HG03558 (cell line): Measurements from ENCODE around the gene P3R3URF.
"Not testable (repeated sequence)": the region's sequence is repeated elsewhere in the genome, so short reads cannot be mapped to it uniquely, and the experiment has no call there.

ENCODE experiments used
- ATAC-seq: cut with Tn5 transposase; IDR thresholded peaks from one replicate; pipeline ENCODE4 v1.9.1; 2021; ENCODE audit warnings: moderate number of reproducible peaks; ENCODE audit not compliant: unreplicated experiment; ENCODE audit errors: extremely low read depth

P3R3URF gene

DNA sequence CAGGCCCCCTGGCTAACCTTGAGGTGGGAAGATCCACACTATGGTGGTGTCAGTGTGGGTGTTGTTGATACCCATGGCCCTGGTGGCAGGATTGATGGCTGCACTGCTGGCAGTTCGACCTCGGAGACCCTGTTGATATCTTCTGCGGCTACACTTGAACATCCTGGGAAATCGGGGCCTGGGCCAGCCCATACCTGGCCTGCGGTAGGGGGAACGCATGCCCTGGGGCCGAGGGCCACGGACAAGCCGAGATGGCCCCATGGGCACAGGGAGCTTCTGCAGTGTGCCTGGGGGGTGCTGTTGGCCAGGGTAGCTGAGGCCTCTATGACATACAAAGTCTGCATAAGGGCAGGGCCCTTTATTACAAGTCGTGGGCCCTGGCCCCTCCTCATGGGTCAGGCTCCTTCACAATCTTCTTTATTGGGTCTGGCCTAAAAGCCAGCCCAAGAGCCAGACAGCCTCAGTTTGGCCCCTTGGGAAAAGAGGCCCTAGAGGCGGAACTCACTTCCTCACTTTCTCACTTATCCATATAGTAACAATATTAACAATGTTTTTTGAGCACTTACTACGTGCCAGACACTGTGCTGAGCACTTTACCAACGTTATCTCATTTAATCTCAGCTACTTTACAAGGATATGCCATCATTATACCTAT lies at the start of gene P3R3URF:
P3R3URF (minus strand) TSS at position 278 of the 655 bp plus-strand sequence; CDS start at position 261, 17 bp downstream.
- no peak for ATAC-seq

DNA sequence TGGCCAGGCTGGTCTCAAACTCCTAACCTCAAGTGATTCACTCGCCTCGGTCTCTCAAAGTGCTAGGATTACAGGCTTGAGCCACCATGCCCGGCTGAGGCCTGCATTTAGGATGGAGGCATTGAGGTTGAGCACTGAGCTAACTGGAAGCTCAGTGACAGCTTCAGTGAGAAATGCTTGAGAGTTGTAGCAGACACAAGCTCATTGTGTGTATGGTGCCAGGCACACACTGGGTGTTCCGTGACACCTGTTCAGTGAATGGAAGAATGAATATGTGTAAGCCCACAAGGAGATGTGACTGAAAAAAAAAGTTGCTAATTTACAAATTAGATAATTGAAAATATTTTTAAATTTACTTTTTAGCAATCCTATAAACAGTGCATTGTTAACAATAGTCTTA lies 48.7 kb upstream of the P3R3URF start:
- no peak for ATAC-seq

DNA sequence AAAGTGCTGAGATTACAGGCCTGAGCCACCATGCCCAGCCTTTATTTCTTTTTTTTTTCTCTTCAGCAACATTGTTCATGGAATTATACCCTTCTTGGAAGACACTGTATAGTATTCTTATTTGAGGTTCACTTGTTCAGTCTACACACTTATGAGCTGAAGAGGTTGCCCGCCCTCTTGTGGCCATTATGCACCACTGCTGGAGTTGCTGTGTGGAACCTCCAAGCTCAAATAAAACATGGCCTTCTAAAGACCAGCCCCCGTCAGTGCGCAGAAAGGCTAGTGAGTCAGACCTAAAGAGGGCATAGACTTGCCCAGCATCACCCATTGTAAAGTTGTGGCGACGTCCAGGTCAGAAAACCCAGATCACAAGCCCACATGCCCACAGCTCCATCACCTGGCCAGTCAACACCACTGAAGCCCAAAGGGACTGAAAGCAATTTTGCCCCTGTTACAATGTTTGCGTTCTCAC lies 47.2 kb upstream of the P3R3URF start:
- ATAC-seq: no peak

DNA sequence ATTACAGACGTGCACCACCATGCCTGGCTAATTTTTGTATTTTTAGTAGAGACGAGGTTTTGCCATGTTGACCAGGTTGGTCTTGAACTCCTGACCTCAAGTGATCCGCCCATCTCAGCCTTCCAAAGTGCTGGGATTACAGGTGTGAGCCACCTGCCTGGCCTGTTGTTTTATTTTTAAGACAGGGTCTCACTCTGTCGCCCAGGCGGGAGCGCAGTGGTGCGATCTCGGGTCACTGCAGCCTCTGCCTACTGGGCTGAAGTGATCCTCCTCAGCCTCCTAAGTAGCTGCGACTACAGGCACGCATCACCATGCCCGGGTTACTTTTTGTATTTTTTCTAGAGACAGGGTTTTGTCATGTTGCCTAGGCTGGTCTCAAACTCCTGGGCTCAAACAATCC lies 46.8 kb upstream of the P3R3URF start:
- ATAC-seq: not testable (repeated sequence)

DNA sequence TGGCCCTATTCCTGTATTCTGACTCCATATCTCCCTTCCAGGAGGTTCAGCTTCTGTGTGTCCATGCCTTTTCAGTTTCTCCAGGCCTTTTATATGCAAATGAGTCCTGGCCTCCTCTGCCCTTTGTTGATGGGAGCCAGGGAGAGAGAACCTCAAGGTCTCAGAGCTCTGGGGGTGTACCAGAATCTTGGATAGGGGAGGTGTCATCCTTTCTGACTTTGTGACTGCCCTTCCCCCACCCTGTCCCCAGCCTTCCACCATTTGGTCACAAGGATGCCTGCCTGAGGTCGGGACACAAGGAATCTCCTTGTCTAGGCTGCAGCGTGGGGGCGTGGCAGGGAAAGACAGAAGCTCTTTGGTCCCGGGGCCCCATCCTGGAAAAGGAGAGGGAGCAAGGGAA lies 45.5 kb upstream of the P3R3URF start:
- ATAC-seq: no peak

DNA sequence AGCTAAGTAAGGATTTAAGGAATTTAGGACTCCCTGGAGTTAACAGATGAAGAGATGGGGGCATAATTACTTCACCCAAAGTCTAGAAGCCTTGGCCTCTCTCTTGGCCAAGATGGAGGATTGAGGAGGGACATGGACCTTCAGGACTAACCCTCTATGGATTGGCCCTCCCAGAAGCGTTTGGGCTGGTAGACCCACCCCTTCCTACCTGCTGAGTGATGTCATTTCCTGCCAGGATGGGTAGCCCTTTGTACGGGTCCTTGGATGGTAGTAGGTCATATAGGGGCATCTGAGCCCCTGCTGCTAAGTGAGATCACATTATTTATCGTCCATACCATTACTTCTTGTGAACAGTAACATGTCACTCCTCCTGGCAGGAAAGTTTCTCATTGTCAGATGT lies 44.5 kb upstream of the P3R3URF start:
- no peak for ATAC-seq

DNA sequence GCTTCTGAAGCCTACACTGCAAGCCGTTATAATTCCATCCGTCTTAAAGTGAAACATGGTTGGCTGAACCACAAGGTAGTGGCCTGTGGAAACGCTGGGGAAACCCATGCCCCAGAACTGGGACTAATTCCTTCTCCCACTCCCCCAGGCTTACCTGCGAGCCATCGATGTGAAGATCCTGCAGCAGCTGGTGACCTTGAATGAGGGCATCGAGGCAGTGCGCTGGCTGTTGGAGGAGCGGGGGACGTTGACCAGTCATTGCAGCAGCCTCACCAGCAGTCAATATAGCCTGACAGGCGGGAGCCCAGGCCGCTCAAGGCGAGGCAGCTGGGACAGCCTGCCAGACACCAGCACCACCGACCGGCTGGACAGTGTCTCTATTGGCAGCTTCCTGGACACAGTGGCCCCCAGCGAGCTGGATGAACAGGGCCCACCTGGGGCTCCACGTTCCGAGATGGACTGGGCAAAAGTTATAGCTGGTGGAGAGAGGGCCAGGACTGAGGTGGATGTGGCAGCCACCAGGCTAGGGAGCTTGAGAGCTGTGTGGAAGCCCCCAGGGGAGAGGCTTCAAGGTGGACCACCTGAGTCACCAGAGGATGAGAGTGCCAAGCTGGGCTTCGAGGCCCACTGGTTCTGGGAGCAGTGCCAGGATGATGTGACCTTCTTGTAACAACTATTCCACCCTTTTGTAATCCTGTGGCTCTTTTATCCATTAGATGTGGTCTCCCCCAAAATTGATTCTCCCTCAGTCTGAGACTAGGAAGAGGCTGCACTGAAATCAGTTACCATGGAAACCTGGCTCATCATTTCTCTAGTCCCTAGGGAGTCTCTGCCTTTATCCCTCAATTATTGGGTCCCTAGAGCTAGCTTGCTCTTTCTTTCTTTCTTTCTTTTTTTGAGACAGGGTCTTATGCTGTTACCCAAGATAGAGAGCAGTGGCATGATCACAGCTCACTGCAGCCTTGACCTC lies 43.5 kb upstream of the P3R3URF start:
- ATAC-seq: no peak

DNA sequence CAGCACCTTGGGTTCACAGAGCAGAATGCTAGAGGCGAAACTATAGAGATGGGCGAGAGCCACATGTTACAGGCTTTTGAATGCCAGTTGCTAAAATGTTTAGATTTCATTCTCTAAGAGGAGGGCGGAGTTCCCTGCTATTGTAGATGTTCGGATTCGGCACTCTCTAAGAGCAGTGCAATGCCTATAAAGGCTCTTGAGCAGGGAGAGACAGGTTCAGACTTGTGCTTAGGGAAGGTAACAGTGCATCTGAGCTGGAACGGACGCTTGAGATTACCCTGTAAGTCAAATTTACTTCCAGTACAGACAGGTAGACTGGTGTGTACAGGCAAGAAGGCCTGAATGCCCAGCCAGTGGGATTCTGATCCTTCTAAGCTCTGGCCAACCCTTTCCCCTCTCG lies 42.2 kb upstream of the P3R3URF start:
- ATAC-seq: no peak

DNA sequence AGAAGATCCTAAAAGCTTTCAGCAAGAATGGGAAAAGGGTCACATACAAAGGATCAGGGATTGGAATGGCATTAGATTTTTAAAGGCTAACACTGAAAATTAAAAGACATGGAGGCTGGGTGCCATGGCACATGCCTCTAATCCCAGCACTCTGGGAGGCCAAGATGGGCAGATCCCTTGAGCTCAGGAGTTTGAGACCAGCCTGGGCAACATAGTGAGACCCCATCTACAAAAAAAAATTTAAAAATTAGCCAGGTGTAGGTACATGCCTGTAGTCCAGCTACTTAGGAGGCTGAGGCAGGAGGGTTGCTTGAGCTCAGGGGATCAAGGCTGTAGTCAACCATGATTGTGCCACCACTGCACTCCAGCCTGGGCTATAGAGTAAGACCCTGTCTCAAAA lies 39.2 kb upstream of the P3R3URF start:
- no peak for ATAC-seq

DNA sequence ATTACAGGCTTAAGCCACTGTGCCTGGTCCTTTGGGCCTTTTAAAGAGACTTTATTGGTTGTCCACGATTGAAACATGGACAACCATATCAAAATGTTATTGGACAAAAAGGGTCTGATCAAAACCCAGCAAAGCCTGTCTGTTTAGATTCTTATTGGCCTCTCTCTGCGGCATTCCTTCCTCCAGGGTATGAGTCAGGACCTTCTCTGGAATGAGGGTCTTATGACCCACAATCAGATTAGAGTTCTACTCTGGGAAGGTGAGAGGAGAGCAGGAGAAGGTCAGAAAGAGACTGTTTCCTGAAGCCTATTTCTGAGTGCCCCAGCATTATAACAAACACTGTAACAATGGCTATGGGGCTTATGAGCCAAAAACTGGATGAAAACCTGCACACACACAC lies 34.8 kb upstream of the P3R3URF start:
- no peak for ATAC-seq

DNA sequence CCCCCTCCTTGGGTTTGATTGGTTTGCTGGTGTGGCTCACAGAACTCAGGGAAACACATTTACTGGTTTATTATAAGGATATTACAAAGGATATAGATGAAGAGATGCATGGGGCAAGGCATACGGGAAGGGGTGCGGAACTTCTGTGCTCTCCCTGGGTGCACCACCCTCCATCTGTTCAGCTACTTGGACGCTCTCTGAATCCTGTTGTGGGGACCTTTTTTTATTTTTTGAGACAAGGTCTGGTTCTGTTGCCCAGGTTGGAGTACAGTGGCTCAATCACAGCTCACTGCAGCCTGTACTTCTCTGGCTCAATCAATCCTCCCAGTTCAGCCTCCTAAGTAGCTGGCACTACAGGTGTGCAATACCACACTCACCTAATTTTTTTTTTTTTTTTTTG lies 34.3 kb upstream of the P3R3URF start:
- no peak for ATAC-seq

DNA sequence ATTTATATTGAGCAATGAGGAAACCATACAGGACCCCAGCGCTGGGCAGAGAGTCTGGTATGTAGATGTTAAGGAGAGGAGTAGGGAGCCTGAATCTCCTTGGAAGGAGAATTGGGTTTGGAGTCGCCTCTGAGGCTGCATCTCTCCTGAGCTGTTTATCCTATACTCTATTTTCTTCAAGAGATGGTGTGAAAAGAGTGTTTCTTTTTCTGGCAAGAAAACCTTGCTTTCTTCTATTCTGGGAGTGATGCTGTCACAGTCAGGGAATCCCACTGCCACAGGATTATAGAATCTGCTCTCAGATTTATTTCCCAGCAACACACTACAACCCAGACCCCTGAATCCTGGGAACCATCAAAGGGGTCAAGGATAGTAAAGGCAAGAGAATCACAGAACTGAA lies 30.1 kb upstream of the P3R3URF start:
- ATAC-seq: no peak

DNA sequence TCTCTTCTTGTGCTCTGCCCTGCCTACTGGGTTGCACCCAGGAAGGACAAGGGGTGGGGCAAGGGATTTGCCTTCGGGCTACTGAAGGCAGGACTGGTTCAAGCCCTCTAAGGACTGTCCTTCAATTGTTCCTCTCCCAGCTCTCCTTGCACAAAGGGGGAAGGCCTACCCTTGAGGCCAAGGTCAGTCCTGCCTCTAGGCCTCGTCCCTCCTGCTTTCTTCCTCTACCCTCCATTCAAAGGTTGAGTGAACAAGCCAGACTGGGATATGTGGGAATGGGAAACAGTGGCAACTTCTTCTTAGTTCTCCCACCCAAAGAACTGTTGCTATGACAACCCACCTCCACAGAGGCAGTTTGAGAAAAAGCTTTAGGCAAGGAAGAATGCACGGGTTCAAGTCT lies 29.5 kb upstream of the P3R3URF start:
- ATAC-seq: no peak

DNA sequence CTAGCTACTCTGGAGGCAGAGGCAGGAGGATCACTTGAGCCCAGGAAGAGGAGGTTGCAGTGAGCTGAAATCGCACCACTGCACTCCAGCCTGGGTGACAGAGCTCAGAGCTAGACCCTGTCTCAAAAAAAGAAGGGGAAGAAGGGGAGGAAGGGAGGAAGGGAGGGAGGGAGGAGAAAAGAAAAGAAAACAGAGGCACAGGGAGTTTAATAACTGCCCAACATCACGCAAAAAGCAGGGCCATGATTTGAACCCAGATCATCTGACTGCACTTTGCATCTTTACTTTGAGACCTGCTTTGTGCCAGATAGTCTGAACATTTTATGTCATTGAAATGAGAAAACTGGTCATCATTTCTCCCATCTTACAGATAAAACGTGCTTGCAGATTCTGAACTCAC lies 28.9 kb upstream of the P3R3URF start:
- no peak for ATAC-seq

DNA sequence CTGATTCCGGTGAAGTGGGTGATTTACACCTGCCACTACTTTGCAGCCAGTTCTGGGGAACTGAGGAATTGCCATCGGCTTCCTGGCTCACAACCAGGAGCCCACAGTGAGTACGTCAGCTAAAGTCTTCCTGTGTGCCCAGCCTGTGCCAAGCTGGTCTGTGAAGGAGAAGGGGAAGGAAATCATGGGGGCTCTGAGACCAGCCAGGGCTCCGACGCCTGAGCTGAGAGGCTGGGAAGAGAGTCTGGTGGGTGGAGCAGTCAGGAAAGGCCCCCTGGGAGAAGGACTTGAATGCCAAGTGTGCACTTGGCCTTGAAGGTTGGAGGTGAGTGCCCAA lies 28.1 kb upstream of the P3R3URF start:
- ATAC-seq: no peak

DNA sequence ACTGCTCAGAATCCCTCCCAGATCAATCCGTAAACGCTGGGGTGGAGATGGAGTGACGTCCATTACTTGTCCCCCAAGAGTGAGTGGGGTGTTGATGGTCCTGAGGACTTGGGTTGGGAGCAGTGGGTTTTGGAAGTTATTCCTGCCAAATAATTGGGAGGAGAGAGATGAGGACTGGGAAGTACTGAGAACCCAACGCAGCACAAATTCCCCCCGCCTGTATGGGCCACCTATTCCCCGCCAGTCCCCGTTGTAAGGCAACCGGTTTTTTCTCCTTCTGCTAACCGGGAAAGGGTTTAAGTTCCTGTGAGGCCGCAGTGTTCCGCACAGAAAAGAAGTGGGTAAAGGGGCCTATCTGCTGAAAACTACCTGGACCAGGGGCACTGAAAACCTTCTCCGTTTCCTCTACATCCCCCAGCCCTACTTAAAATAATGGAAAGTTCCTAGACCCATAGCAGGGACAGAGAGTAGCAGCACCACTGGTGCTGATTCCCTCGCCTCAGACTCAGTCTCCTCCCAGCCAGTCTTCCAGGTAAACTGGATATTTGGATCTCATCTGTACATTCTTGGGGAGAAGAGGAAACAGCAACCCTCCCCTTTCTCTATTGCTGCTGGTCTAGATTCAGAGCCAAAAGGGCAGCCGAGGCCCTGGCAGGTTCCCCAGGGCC lies 27.6 kb upstream of the P3R3URF start:
- no peak for ATAC-seq

DNA sequence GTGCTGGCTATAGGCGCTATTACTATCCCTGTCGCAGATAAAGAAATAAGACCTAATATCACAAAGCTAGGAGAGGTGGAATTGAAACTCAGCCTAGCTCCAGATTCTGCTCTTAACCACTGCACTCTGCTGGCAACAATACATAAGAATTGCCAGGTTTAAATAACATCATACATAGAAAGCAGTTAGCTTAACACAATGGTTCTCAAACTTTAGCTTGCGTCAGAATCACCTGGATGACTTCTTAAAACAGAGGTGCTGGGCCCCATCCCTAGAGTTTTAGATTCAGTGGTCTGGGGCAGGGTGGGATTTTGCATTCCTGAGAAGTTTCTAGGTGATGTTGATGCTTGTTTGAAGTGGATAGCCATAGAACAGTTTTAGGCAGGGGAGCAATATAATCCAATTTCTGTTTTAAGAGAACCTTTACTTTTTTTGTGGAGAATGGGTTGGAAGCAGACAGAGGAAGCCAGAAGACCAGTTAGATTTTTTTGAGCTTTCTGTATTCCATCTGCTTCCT lies 23.0 kb upstream of the P3R3URF start:
- no peak for ATAC-seq

DNA sequence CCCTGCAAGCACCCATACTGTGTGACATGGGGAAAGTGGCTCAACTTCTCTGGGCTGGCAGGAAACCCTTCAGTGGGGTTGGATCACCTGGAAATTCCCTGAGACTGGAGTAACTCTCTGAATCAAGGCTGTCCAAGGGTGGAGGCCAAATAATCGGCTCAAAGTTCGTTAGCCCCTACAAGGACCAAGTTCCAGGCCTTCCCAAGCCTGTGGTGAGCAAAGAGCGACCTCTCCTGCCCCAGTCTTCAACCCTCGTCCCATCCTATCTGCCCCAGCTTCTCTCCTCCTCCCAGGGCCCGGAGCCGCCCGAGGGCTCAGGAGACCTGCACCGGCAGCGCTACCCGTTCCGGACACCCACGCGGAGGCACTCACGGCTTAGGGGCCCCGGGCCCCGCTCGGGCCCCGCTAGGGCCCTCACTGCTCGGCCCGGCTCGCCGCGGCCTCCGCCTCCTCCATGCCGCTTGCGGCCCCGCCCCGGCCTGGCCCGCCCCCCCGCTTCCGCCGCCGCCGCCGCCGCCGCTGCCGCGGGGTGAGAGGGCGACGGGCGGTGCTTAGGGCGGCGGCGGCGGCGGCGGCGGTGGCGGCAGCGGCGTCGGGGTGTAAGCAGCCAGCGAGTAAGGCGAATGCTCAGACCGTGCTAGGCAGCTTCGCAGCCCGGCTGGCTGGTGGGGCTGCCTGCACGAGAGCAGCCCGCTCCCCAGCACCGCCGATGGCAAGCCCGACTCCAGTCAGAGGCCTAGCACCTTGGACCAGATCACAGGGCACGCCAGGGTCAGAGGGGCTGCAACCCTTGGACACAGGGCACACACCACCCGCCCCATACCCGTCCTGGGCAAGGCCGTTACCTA lies 21.9 kb upstream of the P3R3URF start, which contains the start of gene POMGNT1:
POMGNT1 (minus strand) TSS at position 471 of the 848 bp plus-strand sequence. CDS start 613 bp downstream, outside the sequence.
- peak; percentile 41 for ATAC-seq

DNA sequence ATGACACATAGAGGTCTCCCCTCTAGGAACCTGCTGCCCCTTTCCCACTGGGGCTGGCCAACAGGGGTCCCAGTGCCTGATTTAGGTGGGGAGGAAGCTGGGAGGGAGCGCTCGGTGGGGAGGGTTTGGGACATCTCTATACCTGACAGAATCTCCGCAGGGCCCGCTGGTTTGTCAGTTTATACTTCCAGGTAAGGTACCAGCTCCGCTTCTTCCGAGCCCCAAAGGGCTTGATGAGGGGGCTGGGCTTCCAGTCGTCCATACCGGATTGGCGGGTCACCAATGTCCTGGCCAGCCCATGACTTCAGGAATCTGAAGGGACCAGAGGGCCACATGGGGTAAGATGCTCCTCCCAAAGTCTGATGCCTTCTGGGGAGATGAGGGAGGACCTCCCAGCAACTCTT lies 21.3 kb upstream of the P3R3URF start:
- ATAC-seq: no peak

DNA sequence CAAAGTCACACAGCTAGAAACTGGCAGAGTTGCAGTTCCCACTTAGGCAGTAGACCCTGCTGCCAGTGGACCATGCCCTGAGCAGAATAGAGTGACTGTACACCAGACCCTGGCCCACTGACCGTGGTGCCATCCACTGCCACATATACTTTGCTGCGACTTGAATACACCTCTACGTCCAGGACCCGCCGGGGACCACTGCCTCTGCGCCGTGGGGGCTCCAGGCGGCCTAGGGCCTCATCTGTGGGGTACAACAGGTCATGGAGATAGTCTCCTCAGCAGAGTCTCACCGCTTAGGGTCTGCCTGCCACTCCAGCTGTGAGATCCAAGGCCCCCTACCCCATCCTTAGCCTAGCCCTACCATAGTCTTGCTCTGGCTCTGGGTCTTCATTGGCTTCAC lies 20.3 kb upstream of the P3R3URF start:
- no peak for ATAC-seq
